Measurements from ENCODE around the gene VPS41. TPM values are rescaled to one million over a fixed set of nuclear protein-coding genes. Genes with fewer than 3 reads are reported as not detected.

Gene VPS41
- polyA plus RNA-seq, 1 of the 3 experiments (the other 2 are of a cell fraction) = 20.4 TPM

DNA sequence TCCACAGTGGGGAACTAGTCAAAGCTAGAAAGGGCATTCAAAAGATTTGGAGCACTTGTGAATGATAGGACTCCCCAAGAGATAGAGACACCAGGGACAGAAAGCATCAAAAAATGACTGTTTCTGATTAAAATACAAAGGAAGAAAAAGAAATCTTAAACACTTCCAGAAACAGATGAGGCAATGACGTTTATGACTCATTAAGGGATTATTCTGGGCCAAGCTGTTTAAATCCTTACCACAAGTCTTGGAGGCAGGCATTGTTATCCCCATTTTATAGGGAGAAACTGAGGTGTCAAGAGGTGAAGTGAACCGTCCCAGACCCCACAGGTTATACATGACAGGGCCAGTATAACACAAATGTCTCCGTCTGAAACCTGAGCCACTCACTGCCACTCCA is 209.5 kb downstream of the VPS41 start:
- TF ChIP-seq RCOR1 (IDR thresholded peaks at IDR 0.05; ENCODE audit: low read length) (no peak), SIN3A (IDR thresholded peaks at IDR 0.05; ENCODE audit: borderline replicate concordance, low read depth, low read length) (no peak), MXI1 (IDR thresholded peaks at IDR 0.05; ENCODE audit: low read depth, low read length) (no peak), JUND (IDR thresholded peaks at IDR 0.05) (no peak), RXRA (IDR thresholded peaks at IDR 0.05; ENCODE audit: borderline replicate concordance, low read depth) (no peak), EP300 (IDR thresholded peaks at IDR 0.05; ENCODE audit: borderline replicate concordance in 1 of 2, low read depth in 1 of 2, low read length in 1 of 2) (no peak), RAD21 (IDR thresholded peaks at IDR 0.05; ENCODE audit: low read length) (no peak)
- TF ChIP-seq, protein P1, sequence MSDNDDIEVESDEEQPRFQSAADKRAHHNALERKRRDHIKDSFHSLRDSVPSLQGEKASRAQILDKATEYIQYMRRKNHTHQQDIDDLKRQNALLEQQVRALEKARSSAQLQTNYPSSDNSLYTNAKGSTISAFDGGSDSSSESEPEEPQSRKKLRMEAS (IDR thresholded peaks at IDR 0.05; ENCODE audit: low read depth) = no peak
- TF ChIP-seq, protein P2, sequence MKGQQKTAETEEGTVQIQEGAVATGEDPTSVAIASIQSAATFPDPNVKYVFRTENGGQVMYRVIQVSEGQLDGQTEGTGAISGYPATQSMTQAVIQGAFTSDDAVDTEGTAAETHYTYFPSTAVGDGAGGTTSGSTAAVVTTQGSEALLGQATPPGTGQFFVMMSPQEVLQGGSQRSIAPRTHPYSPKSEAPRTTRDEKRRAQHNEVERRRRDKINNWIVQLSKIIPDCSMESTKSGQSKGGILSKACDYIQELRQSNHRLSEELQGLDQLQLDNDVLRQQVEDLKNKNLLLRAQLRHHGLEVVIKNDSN (IDR thresholded peaks at IDR 0.05; ENCODE audit: borderline replicate concordance, low read depth) = no peak
- H3K27me3 ChIP-seq (ENCODE audit: insufficient read depth) = peaks cover 6% of the 10 kb centered on the region; the same call in 1 of the 2 replicates
- H4K20me1 ChIP-seq (ENCODE audit: insufficient read depth) = no peaks in the 10 kb centered on the region
- H3K9me2 ChIP-seq = no peaks in the 10 kb centered on the region
- CTCF ChIA-PET = no interaction called here
- no peak overlapping the region for H3K4me2 ChIP-seq
- 4% methylated on average over 3 of the region's 3 CpGs for whole genome bisulfite sequencing (ENCODE audit: low lambda C conversion rate)
- H3K4me3 ChIP-seq (ENCODE audit: low read depth in 2 of 2, low read length in 1 of 2) = no peak overlapping the region
- POLR2A ChIA-PET = no interaction called here
- DNase-seq = no peak
- no peaks in the 10 kb centered on the region for H3K79me2 ChIP-seq (ENCODE audit: insufficient read depth)
- no peaks in the 10 kb centered on the region for H3F3A ChIP-seq (replicated peaks; ENCODE audit: insufficient read depth)
- H3K36me3 ChIP-seq (replicated peaks in 1 of 2; ENCODE audit: control insufficient read depth in 1 of 2, insufficient read depth in 2 of 2, low read length in 1 of 2) = no peaks in the 10 kb centered on the region
- H3K9ac ChIP-seq = no peak overlapping the region
- H3K9me3 ChIP-seq = no peaks in the 10 kb centered on the region
- no peak overlapping the region for H3K27ac ChIP-seq (ENCODE audit: low read depth in 2 of 2, low read length in 1 of 2)
- no peak overlapping the region for H2AFZ ChIP-seq (ENCODE audit: low read depth)
- no peaks in the 10 kb centered on the region for H3K4me1 ChIP-seq (ENCODE audit: control insufficient read depth in 1 of 2, insufficient read depth in 2 of 2, low read depth in 1 of 2, low read length in 1 of 2)

DNA sequence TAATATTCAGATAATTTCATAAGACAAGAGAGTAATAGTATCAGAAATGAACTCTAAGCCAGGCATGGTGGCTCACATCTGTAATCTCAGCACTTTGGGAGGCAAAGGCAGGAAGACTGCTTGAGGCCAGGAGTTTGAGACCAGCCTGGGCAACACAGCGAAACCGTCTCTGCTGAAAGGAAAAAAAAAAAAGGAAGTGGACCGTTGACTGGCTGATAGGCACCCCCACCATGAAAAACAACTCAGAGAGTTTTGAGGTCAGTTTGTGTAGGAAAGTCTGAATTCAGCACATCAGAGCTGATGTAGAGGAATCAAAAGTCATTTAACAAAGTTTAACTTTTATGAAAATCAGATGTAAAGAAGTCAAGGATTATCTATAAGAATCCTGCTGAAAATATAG is 214.7 kb downstream of the VPS41 start:
- Histone ChIP-seq H2AFZ (ENCODE audit: low read depth) (no peak overlapping the region), H3K79me2 (ENCODE audit: insufficient read depth) (no peaks in the 10 kb centered on the region), H3K4me3 (ENCODE audit: low read depth in 2 of 2, low read length in 1 of 2) (no peak overlapping the region), H3K9me3 (no peaks in the 10 kb centered on the region), H4K20me1 (ENCODE audit: insufficient read depth) (no peaks in the 10 kb centered on the region), H3K4me1 (ENCODE audit: control insufficient read depth in 1 of 2, insufficient read depth in 2 of 2, low read depth in 1 of 2, low read length in 1 of 2) (no peaks in the 10 kb centered on the region), H3K9ac (no peak overlapping the region), H3K36me3 (replicated peaks in 1 of 2; ENCODE audit: control insufficient read depth in 1 of 2, insufficient read depth in 2 of 2, low read length in 1 of 2) (no peaks in the 10 kb centered on the region), H3K27me3 (ENCODE audit: insufficient read depth) (peaks cover 7% of the 10 kb centered on the region; the same call in 1 of the 2 replicates), H3K4me2 (no peak overlapping the region), H3F3A (replicated peaks; ENCODE audit: insufficient read depth) (no peaks in the 10 kb centered on the region), H3K9me2 (no peaks in the 10 kb centered on the region), H3K27ac (ENCODE audit: low read depth in 2 of 2, low read length in 1 of 2) (no peak overlapping the region)
- POLR2A ChIA-PET = no interaction called here
- TF ChIP-seq MXI1 (IDR thresholded peaks at IDR 0.05; ENCODE audit: low read depth, low read length) (no peak), GABPA (IDR thresholded peaks at IDR 0.05; ENCODE audit: low read depth) (no peak), ZBTB33 (IDR thresholded peaks at IDR 0.05; ENCODE audit: borderline replicate concordance, low read depth) (no peak), SMC3 (IDR thresholded peaks at IDR 0.05; ENCODE audit: low read depth, low read length) (no peak), EP300 (IDR thresholded peaks at IDR 0.05; ENCODE audit: borderline replicate concordance in 1 of 2, low read depth in 1 of 2, low read length in 1 of 2) (no peak), TAF1 (IDR thresholded peaks at IDR 0.05; ENCODE audit: borderline replicate concordance, low read depth, low read length) (no peak), FOXM1 (IDR thresholded peaks at IDR 0.05; ENCODE audit: low read depth) (no peak), SIN3A (IDR thresholded peaks at IDR 0.05; ENCODE audit: borderline replicate concordance, low read depth, low read length) (no peak), POLR2AphosphoS5 (IDR thresholded peaks at IDR 0.05; ENCODE audit: low read depth, low read length) (no peak), MEF2A (IDR thresholded peaks at IDR 0.05; ENCODE audit: borderline replicate concordance, low read depth) (no peak)
- TF ChIP-seq, protein P3, sequence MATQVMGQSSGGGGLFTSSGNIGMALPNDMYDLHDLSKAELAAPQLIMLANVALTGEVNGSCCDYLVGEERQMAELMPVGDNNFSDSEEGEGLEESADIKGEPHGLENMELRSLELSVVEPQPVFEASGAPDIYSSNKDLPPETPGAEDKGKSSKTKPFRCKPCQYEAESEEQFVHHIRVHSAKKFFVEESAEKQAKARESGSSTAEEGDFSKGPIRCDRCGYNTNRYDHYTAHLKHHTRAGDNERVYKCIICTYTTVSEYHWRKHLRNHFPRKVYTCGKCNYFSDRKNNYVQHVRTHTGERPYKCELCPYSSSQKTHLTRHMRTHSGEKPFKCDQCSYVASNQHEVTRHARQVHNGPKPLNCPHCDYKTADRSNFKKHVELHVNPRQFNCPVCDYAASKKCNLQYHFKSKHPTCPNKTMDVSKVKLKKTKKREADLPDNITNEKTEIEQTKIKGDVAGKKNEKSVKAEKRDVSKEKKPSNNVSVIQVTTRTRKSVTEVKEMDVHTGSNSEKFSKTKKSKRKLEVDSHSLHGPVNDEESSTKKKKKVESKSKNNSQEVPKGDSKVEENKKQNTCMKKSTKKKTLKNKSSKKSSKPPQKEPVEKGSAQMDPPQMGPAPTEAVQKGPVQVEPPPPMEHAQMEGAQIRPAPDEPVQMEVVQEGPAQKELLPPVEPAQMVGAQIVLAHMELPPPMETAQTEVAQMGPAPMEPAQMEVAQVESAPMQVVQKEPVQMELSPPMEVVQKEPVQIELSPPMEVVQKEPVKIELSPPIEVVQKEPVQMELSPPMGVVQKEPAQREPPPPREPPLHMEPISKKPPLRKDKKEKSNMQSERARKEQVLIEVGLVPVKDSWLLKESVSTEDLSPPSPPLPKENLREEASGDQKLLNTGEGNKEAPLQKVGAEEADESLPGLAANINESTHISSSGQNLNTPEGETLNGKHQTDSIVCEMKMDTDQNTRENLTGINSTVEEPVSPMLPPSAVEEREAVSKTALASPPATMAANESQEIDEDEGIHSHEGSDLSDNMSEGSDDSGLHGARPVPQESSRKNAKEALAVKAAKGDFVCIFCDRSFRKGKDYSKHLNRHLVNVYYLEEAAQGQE (IDR thresholded peaks at IDR 0.05; ENCODE audit: low read depth, low read length) = no peak
- DNase-seq = no peak
- CTCF ChIA-PET = interaction anchor here (1.0 kb wide), 1 partner anchor 33 kb away, joined by 3 read pairs; no protein-coding TSS in a partner anchor
- 10% methylated on average over 3 of the region's 3 CpGs for WGBS (ENCODE audit: low lambda C conversion rate)
